Osteoblast (primary cell): ENCODE results near the gene KDELR1. TPM values are rescaled to one million over a fixed set of nuclear protein-coding genes. Genes with fewer than 3 reads are reported as not detected.

Source experiments
- DNase-seq: peaks from one replicate; pipeline ENCODE4 v3.0.0; 2011; ENCODE audit warnings: low spot score, mixed read lengths; ENCODE audit not compliant: insufficient read length; ENCODE audit errors: missing footprints
- H2AFZ ChIP-seq: 2 replicates; pipeline ENCODE4 v1.6.0; 2011; ENCODE audit warnings: mild to moderate bottlenecking, low read length
- H3K27ac ChIP-seq: 2 replicates; pipeline ENCODE4 v1.5.1; 2011; ENCODE audit warnings: mild to moderate bottlenecking, low read depth, low read length, moderate library complexity
- H3K27me3 ChIP-seq: 2 replicates; pipeline ENCODE4 v1.6.0; 2012; ENCODE audit warnings: mild to moderate bottlenecking, control low read depth, inconsistent platforms, low read length, moderate library complexity; ENCODE audit not compliant: insufficient read depth
- H3K36me3 ChIP-seq: 2 replicates; pipeline ENCODE4 v1.5.1; 2011; ENCODE audit warnings: mild to moderate bottlenecking, low read length, control low read depth, moderate library complexity; ENCODE audit not compliant: insufficient read depth
- H3K4me1 ChIP-seq: 2 replicates; pipeline ENCODE4 v1.5.1; 2011; ENCODE audit warnings: mild to moderate bottlenecking, low read length, control low read depth, moderate library complexity; ENCODE audit not compliant: insufficient read depth
- H3K4me2 ChIP-seq: 2 replicates; pipeline ENCODE4 v1.6.0; 2011; ENCODE audit warnings: mild to moderate bottlenecking, low read length; ENCODE audit not compliant: insufficient read depth
- H3K4me3 ChIP-seq: fragments of 200-600 bp; sonication (generic); 3 replicates; pipeline ENCODE4 v1.5.1; 2012; ENCODE audit warnings: mild to moderate bottlenecking, low read length, inconsistent platforms; ENCODE audit not compliant: insufficient read depth
- H3K79me2 ChIP-seq: 2 replicates; pipeline ENCODE4 v1.6.0; 2012; ENCODE audit warnings: mild to moderate bottlenecking, low read length, control low read depth, inconsistent platforms; ENCODE audit not compliant: insufficient read depth
- H3K9me3 ChIP-seq: 2 replicates; pipeline ENCODE4 v1.5.1; 2011; ENCODE audit warnings: low read depth, low read length, control low read depth
- H4K20me1 ChIP-seq: 2 replicates; pipeline ENCODE4 v1.6.0; 2012; ENCODE audit warnings: mild to moderate bottlenecking, low read length, control low read depth; ENCODE audit not compliant: insufficient read depth
- CTCF ChIP-seq: IDR thresholded peaks from 2 replicates; pipeline ENCODE4 v1.5.1; 2011; ENCODE audit warnings: mild to moderate bottlenecking, low read depth, low read length, moderate library complexity; ENCODE audit errors: extremely low read depth
- total RNA-seq: library from RNA; depleted of rRNA; stranded (reverse); fragments of >200 nt; gene quantifications from 2 replicates; pipeline ENCODE4 v1.2.3, GENCODE V29; 2012

The KDELR1 gene
- total RNA-seq, 1 donor, result 95.2 TPM

- Histone ChIP-seq H3K9me3 (no peaks in the 10 kb centered on the region), H3K27me3 (no peaks in the 10 kb centered on the region), H4K20me1 (no peaks in the 10 kb centered on the region), H3K4me1 (peaks cover 8% of the 10 kb centered on the region), H3K79me2 (no peaks in the 10 kb centered on the region), H3K4me3 (peak overlapping the region; percentile 81), H3K36me3 (no peaks in the 10 kb centered on the region), H3K27ac (no peak overlapping the region), H3K4me2 (peak overlapping the region; percentile 99), H2AFZ (peak overlapping the region; percentile 89)
- no peak for DNase-seq
- TF ChIP-seq CTCF, result no peak
Observed at GRCh38 chr19:48364598-48365348, 26.6 kb downstream of the KDELR1 start.

- DNase-seq, result peak; percentile 99
Observed at GRCh38 chr19:48363810-48364597, 27.3 kb downstream of the KDELR1 start, which contains the start of the genes SYNGR4 and TMEM143. TSS of gene SYNGR4 (plus strand) at chr19:48364367. CDS start at chr19:48365843, 1,476 bp downstream. TSS of gene TMEM143 (minus strand) at chr19:48363940. CDS start at chr19:48363920, 20 bp downstream.

GRCh38 chr19:48363500-48363809 is 27.9 kb downstream of the KDELR1 start:
- TF ChIP-seq CTCF, result no peak
- DNase-seq, result peak; percentile 75

More at GRCh38 chr19:48363810-48364597, 27.3 kb downstream of the KDELR1 start, which contains the start of the genes SYNGR4 and TMEM143:
- Histone ChIP-seq H3K9me3 (no peaks in the 10 kb centered on the region), H3K4me2 (peak within 1 kb of the TSS; percentile 99), H2AFZ (peak within 1 kb of the TSS; percentile 97), H3K27me3 (no peaks in the 10 kb centered on the region), H3K4me1 (peaks cover 8% of the 10 kb centered on the region), H3K36me3 (no peaks in the 10 kb centered on the region), H3K4me3 (peak within 1 kb of the TSS; percentile 81), H3K79me2 (no peaks in the 10 kb centered on the region), H3K27ac (peak within 1 kb of the TSS; percentile 82), H4K20me1 (no peaks in the 10 kb centered on the region)
- TF ChIP-seq CTCF, result no peak

More at GRCh38 chr19:48363500-48363809, 27.9 kb downstream of the KDELR1 start:
- no peaks in the 10 kb centered on the region for H3K9me3 ChIP-seq
- H3K27ac ChIP-seq, result peak overlapping the region; percentile 82
- peak overlapping the region; percentile 97 for H2AFZ ChIP-seq
- no peaks in the 10 kb centered on the region for H3K79me2 ChIP-seq
- no peaks in the 10 kb centered on the region for H4K20me1 ChIP-seq
- peak overlapping the region; percentile 81 for H3K4me3 ChIP-seq
- H3K4me2 ChIP-seq, result peak overlapping the region; percentile 99
- no peaks in the 10 kb centered on the region for H3K27me3 ChIP-seq
- H3K36me3 ChIP-seq, result no peaks in the 10 kb centered on the region
- H3K4me1 ChIP-seq, result peaks cover 8% of the 10 kb centered on the region
